ENCODE measurements around the gene TP53I13. TPM values are rescaled to one million over a fixed set of nuclear protein-coding genes. Genes with fewer than 3 reads are reported as not detected.

The TP53I13 gene
- total and polyA plus RNA-seq, 3 donors from 2014 or later: 72.3 to 89.6 (median 86.3) TPM

- intact Hi-C loops (cut with DNase I; ENCODE audit: low total_unique reads): no loop called here
- DNase-seq: peak; percentile 10
- no peak overlapping the region for H3K4me3 ChIP-seq
- no peak overlapping the region for H3K27ac ChIP-seq
- no peaks in the 10 kb centered on the region for H3K9me3 ChIP-seq
- TF ChIP-seq CTCF (IDR thresholded peaks at IDR 0.05) (no peak), POLR2A (IDR thresholded peaks at IDR 0.05) (no peak)
- H3K27me3 ChIP-seq: no peaks in the 10 kb centered on the region
- peaks cover 15% of the 10 kb centered on the region for H3K4me1 ChIP-seq
- no peaks in the 10 kb centered on the region for H3K36me3 ChIP-seq (ENCODE audit: low read depth, missing control alignments)
- 92 to 93% methylated on average over 7 of the region's 7 CpGs for WGBS, 2 donors
Observed at GRCh38 chr17:29570521-29570920, 2.0 kb downstream of the TP53I13 start.

GRCh38 chr17:29571486-29571882, 3.0 kb downstream of the TP53I13 start:
- 88 to 89% methylated on average over 6 of the region's 6 CpGs for WGBS, 2 donors
- peaks cover 15% of the 10 kb centered on the region for H3K4me1 ChIP-seq
- TF ChIP-seq CTCF (IDR thresholded peaks at IDR 0.05) (no peak), POLR2A (IDR thresholded peaks at IDR 0.05) (no peak)
- intact Hi-C loops (cut with DNase I; ENCODE audit: low total_unique reads): no loop called here
- no peak overlapping the region for H3K27ac ChIP-seq
- H3K4me3 ChIP-seq: no peak overlapping the region
- H3K9me3 ChIP-seq: no peaks in the 10 kb centered on the region
- DNase-seq: no peak
- H3K36me3 ChIP-seq (ENCODE audit: low read depth, missing control alignments): no peaks in the 10 kb centered on the region
- no peaks in the 10 kb centered on the region for H3K27me3 ChIP-seq

- peak; percentile 49 for DNase-seq
- Histone ChIP-seq H3K4me1 (peaks cover 15% of the 10 kb centered on the region), H3K4me3 (peak overlapping the region; percentile 10 to 48), H3K9me3 (no peaks in the 10 kb centered on the region), H3K36me3 (ENCODE audit: low read depth, missing control alignments) (no peaks in the 10 kb centered on the region), H3K27me3 (no peaks in the 10 kb centered on the region), H3K27ac (peak overlapping the region in 1 of 2 donors; percentile 39)
- WGBS, 2 donors: 41 to 51% methylated on average over 9 to 19 of the region's 30 CpGs
- TF ChIP-seq POLR2A (IDR thresholded peaks at IDR 0.05) (no peak), CTCF (IDR thresholded peaks at IDR 0.05) (no peak)
- intact Hi-C loops (cut with DNase I; ENCODE audit: low total_unique reads): no loop called here
Observed at GRCh38 chr17:29571883-29572681, 3.6 kb downstream of the TP53I13 start.

- intact Hi-C loops (cut with DNase I; ENCODE audit: low total_unique reads): no loop called here
- peak; percentile 78 to 81 (median 81) for TF ChIP-seq CTCF (IDR thresholded peaks at IDR 0.05)
- TF ChIP-seq POLR2A (IDR thresholded peaks at IDR 0.05): no peak
- Histone ChIP-seq H3K9me3 (no peaks in the 10 kb centered on the region), H3K27ac (peak overlapping the region in 1 of 2 donors; percentile 39), H3K4me1 (peaks cover 15% of the 10 kb centered on the region), H3K36me3 (ENCODE audit: low read depth, missing control alignments) (no peaks in the 10 kb centered on the region), H3K4me3 (peak overlapping the region; percentile 10 to 48), H3K27me3 (no peaks in the 10 kb centered on the region)
- 11 to 33% methylated on average over 20 to 62 of the region's 62 CpGs for WGBS, 2 donors
- peak; percentile 72 for DNase-seq
Observed at GRCh38 chr17:29572691-29573557, 4.4 kb downstream of the TP53I13 start.
